Mucosa of descending colon (tissue), 3 donors: Measurements from ENCODE around the gene MLLT3. TPM values are rescaled to one million over a fixed set of nuclear protein-coding genes. Genes with fewer than 3 reads are reported as not detected.

Experiments used
- ATAC-seq: fragments of 200-7000 bp; cut with Tn5 transposase; one replicate; pipeline ENCODE4 v1.9.1; 2020; ENCODE audit warnings: mild to moderate bottlenecking, moderate library complexity
- DNase-seq, 3 donors: peaks; one replicate each; pipeline ENCODE4 v3.0.0-alpha.2; 2020
- H3K36me3 ChIP-seq: fragments of 200-600 bp; one replicate; pipeline ENCODE4 v1.8.0; 2021; ENCODE audit warnings: low read depth, mild to moderate bottlenecking
- H3K4me1 ChIP-seq: fragments of 200-600 bp; one replicate; pipeline ENCODE4 v1.8.0; 2021; ENCODE audit warnings: low read depth, mild to moderate bottlenecking
- H3K4me3 ChIP-seq: fragments of 200-600 bp; one replicate; pipeline ENCODE4 v1.8.0; 2021; ENCODE audit warnings: mild to moderate bottlenecking
- H3K9me3 ChIP-seq: fragments of 200-600 bp; one replicate; pipeline ENCODE4 v1.8.0; 2021; ENCODE audit warnings: mild to moderate bottlenecking
- intact Hi-C, 2 donors: fragments of 100-400 bp; cut with DNase I in 1 of 2; cut with micrococcal nuclease in 1 of 2; formaldehyde crosslinking; loops; one replicate each; pipeline versions ENCODE4 v1.11.0 to v1.11.1; 2022; cut with DNase I, micrococcal nuclease
- total RNA-seq, 3 donors: library from RNA; stranded (reverse); fragmentation: NEBNext Ultra II Directional in 2 of 3; extraction: Animal tissue kit (Norgen Biotek cat#: 25700) in 2 of 3; gene quantifications; one replicate each; pipeline versions ENCODE4 v1.2.1 to v1.2.4, GENCODE V29; 2021 to 2023
- TF ChIP-seq, protein P1 (sequence below): fragments of 200-600 bp; IDR thresholded peaks from one replicate; pipeline ENCODE4 v1.8.0; 2022; ENCODE audit warnings: antibody characterized with exemption, mild to moderate bottlenecking
- donor health status: DM: no; HTN: no; CAD: no; lungs with moderate emphysema.
- donor health status: DM: no; HTN: no; CAD: no.
- donor health status: DM: no; HTN: yes; CAD: no.

MLLT3 gene
- total RNA-seq, 3 donors from 2014 or later: 35.1 to 53.7 (median 46.5) TPM

- Histone ChIP-seq H3K4me3 (no peak overlapping the region), H3K4me1 (peaks cover 19% of the 10 kb centered on the region), H3K36me3 (no peaks in the 10 kb centered on the region), H3K9me3 (no peaks in the 10 kb centered on the region)
- TF ChIP-seq, protein P1, sequence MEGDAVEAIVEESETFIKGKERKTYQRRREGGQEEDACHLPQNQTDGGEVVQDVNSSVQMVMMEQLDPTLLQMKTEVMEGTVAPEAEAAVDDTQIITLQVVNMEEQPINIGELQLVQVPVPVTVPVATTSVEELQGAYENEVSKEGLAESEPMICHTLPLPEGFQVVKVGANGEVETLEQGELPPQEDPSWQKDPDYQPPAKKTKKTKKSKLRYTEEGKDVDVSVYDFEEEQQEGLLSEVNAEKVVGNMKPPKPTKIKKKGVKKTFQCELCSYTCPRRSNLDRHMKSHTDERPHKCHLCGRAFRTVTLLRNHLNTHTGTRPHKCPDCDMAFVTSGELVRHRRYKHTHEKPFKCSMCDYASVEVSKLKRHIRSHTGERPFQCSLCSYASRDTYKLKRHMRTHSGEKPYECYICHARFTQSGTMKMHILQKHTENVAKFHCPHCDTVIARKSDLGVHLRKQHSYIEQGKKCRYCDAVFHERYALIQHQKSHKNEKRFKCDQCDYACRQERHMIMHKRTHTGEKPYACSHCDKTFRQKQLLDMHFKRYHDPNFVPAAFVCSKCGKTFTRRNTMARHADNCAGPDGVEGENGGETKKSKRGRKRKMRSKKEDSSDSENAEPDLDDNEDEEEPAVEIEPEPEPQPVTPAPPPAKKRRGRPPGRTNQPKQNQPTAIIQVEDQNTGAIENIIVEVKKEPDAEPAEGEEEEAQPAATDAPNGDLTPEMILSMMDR: no peak
- intact Hi-C loops: no loop called here
- DNase-seq (no peak), ATAC-seq (no peak)
Observed at GRCh38 chr9:20512106-20512505, 110.2 kb downstream of the MLLT3 start.

- no peak for DNase-seq
- no peaks in the 10 kb centered on the region for H3K36me3 ChIP-seq
- no peaks in the 10 kb centered on the region for H3K9me3 ChIP-seq
- H3K4me3 ChIP-seq: no peak overlapping the region
- TF ChIP-seq, protein P1: no peak
- intact Hi-C loops: no loop called here
- no peak for ATAC-seq
- H3K4me1 ChIP-seq: peaks cover 19% of the 10 kb centered on the region
Observed at GRCh38 chr9:20511686-20512085, 110.6 kb downstream of the MLLT3 start.

DNA sequence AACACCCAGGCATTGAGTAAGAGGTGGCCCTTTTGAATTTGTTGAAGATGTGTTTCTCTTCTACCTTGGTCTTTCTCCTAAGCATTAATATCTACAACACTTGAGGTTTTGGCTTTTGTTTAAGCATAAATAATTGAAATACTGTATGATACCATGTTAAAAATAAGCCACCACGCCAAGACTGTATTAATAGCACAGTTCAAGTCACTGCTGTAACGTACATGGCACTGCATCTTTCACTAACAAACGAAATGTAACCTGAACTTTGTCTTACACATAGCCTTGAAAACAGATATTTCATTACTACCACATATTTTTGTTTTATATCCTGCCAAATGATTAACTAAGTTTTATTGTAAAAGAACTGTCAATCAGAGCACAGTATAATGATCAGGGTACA, 112.8 kb downstream of the MLLT3 start:
- intact Hi-C loops: no loop called here
- Histone ChIP-seq H3K4me1 (peaks cover 19% of the 10 kb centered on the region), H3K4me3 (no peak overlapping the region), H3K36me3 (no peaks in the 10 kb centered on the region), H3K9me3 (no peaks in the 10 kb centered on the region)
- DNase-seq (no peak), ATAC-seq (no peak)
- TF ChIP-seq, protein P1: no peak

GRCh38 chr9:20508242-20508641, 114.1 kb downstream of the MLLT3 start:
- DNase-seq (no peak), ATAC-seq (no peak)
- intact Hi-C loops: no loop called here
- Histone ChIP-seq H3K4me1 (peaks cover 18% of the 10 kb centered on the region), H3K36me3 (no peaks in the 10 kb centered on the region), H3K9me3 (no peaks in the 10 kb centered on the region), H3K4me3 (no peak overlapping the region)
- TF ChIP-seq, protein P1: no peak

DNA sequence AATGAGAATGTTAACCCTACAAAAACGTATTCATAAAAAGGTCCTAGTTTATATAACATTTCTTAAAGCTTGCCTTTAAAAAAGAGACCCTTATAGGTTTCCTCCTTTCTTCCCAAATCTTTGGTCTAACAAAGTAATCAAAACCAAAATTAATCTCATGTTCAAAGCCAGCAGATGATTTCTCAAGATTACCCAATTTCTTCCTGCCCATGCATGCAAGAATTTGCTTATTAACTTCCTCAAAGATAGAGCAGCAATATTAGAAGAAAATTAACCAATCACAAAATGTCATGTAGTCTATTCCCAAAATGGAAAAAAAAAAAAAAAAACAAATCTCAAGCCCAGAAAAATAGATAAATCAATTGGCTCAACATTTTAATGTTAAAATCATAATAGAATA, 114.9 kb downstream of the MLLT3 start:
- Histone ChIP-seq H3K4me3 (no peak overlapping the region), H3K4me1 (peaks cover 9% of the 10 kb centered on the region), H3K9me3 (no peaks in the 10 kb centered on the region), H3K36me3 (no peaks in the 10 kb centered on the region)
- DNase-seq: no peak
- TF ChIP-seq, protein P1: no peak
- ATAC-seq: no peak
- intact Hi-C loops: no loop called here
